SK-N-SH treated with all-trans-retinoic acid at 6 μM for 48 hours (cell line): ENCODE results near the gene RGL2.

Experiments
- BACH2 ChIP-seq: fragments of 250-450 bp; sonication (Bioruptor Pico); IDR thresholded peaks from 2 replicates; pipeline ENCODE4 v1.9.0; 2021; ENCODE audit warnings: mild to moderate bottlenecking, borderline replicate concordance
- CSDC2 ChIP-seq: fragments of 250-450 bp; sonication (Bioruptor Pico); IDR thresholded peaks from 2 replicates; pipeline ENCODE4 v1.5.0; 2020; ENCODE audit warnings: mild to moderate bottlenecking, moderate library complexity
- POU6F1 ChIP-seq: fragments of 250-450 bp; sonication (Bioruptor Pico); IDR thresholded peaks from 2 replicates; pipeline ENCODE4 v1.8.0; 2021; ENCODE audit warnings: low read depth, mild to moderate bottlenecking, moderate library complexity, borderline replicate concordance
- ZC3H10 ChIP-seq: fragments of 250-450 bp; sonication (Bioruptor Pico); IDR thresholded peaks from 2 replicates; pipeline ENCODE4 v1.5.1; 2021; ENCODE audit warnings: mild to moderate bottlenecking, moderate library complexity
- ZFP3 ChIP-seq: fragments of 250-450 bp; sonication (Bioruptor Pico); IDR thresholded peaks from 2 replicates; pipeline ENCODE4 v1.5.0; 2020; ENCODE audit warnings: mild to moderate bottlenecking, moderate library complexity

- TF ChIP-seq ZC3H10 (CRISPR knock-in tag) (no peak), CSDC2 (CRISPR knock-in tag) (no peak), ZFP3 (no peak), POU6F1 (CRISPR knock-in tag) (no peak), BACH2 (CRISPR knock-in tag) (no peak)
Measured at GRCh38 chr6:33321227-33321626, 22.5 kb upstream of the RGL2 start.
